Activated CD4-positive, alpha-beta T cell treated with anti-CD3 and anti-CD28 coated beads, Interleukin-2, Interleukin-6, amounts not matched to agents 100 ng/mL and 50 ng/mL, durations not matched to agents 16 hours and 8 hours (primary cell): Measurements from ENCODE around the gene DBT.
"Not testable (repeated sequence)": the region's sequence is repeated elsewhere in the genome, so short reads cannot be mapped to it uniquely, and the experiment has no call there.

Experiments used
- DNase-seq: peaks from one replicate; pipeline ENCODE4 v3.0.0-alpha.2; 2020

The DBT gene

DNA sequence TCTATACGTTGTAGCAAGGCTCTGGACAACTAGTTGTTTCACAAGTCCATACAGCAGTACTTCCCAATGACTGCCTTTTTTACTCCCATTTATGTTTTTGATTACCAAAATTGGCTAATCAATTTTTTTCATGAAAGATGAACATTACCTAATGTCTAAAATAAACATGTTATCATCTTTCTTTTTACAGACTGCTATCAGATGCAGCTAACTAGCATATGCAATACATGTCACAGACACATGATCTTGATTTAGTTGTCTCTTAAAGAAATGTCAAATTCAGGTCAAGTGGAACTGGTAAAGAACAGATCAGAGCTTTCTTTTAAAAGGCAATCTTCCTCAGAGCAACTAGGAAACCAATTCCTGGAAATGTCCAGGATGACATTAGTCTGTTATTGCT lies 630 bp upstream of the DBT start:
- no peak for DNase-seq

DNA sequence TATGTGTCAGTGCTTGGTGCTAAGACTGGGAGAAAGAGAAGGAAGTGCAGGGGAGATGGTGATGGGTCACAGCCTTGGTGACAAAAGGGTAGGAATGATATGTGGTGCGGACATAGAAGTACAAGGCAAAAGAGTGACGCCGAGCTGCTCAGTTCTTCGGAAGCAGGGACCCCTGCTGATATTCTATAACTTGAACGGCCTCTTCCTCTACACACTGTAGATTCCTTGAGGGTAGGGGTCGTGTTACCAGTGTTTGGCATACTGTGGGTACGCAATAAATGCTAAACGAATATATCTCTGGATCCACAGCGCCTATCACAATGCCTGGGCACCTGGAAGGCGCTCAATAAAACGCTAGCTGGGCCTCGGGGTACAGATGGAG lies 488 bp downstream of the DBT start:
- DNase-seq, result no peak

DNA sequence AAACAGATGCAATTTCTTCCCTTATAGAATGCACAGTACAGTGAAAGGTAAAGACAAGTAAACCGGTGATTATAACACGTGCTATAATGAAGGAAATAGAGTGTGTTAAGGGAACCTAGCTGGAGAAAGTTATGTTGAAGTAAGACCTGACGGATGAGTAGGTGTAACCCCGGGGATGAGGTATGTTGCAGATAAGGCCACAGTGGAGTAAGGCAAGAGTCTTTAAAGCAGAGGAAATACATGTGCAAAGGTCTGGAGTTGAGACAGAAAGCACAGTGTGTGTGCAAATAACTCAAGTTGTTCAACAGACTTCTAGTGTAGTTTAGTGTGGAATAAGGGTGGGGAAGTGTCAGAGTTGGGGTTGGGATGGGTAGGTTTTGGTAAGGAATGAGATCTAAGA lies 2.9 kb downstream of the DBT start:
- no peak for DNase-seq

DNA sequence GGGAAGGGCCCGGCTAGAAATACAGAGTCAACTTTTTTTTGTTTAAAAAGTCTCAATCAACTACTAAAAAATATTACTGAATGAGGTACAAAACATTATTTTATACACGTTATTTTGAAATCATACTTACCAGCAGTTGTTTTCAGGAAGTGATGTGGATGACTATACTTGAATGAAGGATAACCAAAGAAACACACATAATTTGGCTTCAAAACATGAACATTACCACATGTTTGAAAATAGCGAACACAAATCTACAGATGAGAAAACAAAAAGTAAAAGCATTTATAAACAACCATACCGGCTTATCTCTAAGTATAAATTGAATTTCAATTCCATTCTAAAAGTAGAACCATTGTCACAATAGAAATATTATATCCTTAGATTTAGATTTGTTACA lies 9.0 kb downstream of the DBT start:
- DNase-seq, result no peak

DNA sequence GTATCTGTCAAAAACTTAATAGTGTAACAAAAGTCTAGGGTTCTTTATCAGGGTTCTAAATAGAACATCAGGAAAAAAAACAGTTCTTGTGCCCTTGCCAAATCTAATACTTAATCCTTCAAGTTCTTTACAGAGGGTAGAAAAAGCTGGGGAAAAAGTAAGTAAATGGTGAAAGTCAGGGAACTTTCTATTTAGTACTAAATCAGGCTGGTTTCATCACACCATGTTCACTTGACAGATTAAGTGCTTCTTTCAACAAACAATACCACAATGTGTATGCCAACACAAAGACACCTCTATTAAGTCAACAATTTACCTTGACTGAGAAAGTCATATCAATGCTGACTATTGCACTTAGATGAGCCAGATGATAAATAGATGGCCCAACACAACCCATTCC lies 9.7 kb downstream of the DBT start:
- DNase-seq, result no peak

DNA sequence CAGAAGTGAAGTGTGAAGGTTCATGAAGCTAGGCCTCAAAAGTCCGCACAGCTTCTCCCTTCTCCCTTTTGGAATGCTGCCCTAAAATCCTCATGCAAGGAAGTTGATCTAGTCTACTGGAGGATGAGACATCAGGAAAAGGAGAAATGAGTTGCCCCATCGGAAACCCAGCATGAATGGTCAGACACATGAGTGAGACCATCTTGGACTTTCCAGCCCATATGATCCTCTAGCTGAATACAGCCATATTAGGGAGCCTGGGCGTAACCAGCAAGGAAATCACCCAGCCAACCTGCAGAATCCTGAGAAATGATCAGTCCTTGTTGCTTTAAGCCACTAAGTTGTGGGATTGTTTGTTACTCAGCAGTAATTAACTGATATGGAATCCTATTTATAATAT lies 12.5 kb downstream of the DBT start:
- DNase-seq, result no peak

DNA sequence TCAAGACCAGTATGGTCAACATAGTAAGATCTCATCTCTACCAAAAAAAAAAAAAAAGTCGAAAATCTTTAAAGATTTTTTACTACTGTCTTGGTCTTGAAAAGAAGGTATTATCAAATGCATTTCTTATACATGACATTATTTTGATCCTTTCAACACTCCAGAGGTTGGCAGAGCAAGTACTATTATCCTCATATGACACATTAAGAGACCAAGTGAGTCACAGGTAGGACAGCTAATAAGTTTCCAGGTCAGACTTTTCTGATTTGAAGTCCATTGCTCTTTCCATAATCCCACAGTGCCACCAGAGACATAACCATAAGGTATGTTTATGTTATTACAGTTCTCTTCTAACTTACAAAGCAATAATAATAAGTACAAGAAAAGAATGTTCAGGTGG lies 15.2 kb downstream of the DBT start:
- DNase-seq, result no peak

DNA sequence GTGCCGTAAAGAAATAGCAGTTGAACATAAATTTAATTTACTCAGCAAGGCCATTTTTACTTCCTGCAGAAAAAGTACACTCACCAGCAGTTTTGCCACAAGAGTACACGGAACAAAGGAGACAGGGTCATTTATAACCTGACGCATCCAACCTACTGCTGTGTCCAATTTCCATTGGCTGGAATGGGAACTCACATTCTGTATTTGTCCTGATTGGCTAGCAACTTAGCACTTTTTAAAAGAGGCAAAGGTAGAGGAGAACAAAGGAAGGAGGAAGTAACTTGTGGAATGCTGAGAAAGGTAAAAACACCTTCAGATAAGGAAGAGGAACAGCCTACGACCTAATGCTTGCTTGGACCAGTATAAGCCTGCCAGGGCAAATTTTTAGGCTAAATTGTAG lies 16.1 kb downstream of the DBT start:
- DNase-seq, result not testable (repeated sequence)

DNA sequence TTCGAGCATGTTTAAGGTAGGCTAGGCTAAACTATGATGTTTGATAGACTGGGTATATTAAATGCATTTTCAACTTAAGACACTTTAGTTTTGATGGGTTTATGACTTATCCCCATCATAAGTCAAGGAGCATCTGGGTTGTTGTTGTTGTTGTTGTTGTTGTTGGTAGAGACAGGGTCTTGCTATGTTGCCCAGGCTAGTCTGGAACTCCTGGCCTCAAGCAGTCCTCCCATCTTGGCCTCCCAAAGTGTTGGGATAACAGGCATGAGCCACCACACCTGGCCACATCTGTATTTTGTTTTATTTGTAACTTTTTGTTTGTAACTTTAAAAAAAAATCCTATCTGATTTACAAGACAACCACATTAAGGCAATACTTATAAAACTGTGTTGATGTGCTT lies 17.5 kb downstream of the DBT start:
- no peak for DNase-seq

DNA sequence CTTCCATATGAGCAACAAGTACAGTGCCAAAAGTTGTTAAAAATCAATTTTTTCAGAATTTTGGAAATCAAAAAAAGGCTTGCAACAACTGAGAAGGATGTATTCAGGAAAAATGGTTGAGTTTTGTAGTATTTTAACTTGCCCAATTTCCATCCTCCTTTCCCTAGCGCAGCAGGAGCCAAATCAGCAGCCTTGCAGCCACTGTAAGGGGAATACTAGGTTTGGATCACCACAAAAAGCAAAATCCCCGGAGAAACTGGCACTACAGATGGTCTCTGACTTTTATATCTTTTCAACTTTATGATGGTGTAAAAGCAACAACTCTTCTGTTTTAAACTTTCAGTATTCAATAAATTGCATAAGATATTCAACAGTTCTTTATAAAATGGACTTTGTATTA lies 17.9 kb downstream of the DBT start:
- DNase-seq, result no peak

DNA sequence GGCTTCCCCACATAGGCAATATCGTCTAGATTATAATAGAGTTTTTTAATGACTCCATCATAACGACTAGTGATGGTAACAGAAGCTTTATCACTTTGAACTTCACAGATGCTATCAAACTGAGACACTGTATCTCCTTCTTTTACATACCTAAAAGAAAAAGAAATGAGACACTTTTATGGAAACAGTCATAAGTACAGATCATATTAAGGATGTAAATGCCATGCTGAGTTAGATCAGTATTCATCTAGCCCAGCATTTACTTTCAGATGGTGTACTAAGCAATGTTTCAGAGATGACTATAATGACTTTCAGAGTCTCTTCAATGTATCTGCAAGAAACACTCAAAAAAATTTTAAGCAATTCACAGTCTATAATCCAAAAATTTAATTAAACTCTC lies 18.9 kb downstream of the DBT start:
- DNase-seq, result peak; percentile 67

DNA sequence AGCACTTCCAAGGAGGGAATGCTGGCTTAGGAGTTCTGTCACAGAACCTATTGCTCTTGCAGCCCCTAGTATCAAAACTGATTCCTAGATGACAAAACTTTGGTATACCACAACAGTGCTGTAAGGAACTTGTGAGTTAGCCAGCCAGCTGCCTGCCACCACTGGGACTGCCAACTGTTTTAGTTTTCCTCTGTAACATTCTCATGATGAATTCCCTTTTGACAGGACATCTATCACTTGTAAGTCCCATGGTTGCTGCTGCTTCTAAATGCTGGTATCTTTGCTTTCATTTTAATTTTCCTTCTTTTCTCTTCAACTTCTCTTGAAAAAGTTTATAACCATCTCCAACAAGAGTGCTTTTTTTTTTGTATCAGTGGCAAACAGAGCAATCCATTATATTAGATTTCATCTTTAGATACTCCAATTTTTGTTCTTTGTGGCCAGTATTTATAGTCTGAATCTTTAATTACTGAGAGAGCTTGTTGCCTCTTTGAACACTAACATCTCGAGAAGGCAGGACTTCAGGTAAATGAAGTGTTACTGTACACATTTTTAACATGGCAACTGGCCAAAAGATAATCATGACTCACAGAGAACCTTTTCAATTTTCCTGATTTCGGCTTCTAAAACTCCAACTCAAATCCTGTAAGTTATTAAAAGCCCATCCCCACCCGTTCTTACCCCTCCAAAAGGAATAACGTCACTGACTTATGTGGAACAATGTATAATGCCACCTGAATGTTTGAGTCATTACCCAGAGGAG lies 19.8 kb downstream of the DBT start:
- no peak for DNase-seq

DNA sequence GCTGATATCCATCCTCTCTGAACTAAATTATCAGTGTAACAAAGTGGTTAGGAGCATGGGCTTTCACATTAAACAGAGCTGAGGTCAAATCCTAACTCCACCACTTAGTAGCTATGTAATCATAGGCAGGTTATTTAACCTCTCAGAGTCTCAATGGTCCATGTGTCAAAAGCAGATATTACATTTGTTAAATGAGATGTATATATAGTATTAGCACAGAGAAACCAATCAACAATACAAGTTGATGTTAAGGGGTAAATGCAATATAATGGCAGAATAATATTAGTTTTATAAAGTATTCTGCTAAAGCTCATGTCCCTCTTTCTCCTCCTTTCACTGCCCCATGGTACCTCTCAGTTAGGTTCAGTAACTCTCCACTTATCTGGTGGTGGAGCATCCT lies 27.2 kb downstream of the DBT start:
- DNase-seq, result no peak

DNA sequence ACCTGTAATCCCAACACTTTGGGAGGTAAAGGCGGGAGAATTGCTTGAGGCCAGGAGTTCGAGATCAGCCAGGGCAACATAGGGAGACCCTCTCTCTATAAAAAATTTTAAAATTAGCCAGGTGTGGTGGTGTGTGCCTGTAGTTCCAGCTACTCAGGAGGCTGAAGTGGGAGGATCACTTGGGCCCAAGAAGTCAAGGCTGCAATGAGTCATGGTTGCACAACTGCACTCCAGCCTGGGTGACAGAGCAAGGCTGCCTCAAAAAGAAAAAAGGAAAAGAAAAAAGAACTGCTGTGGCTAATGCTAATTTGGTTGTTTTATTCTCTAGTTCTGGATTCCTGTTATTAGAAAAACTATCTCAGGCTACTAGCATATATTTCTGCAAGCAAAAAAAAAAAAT lies 29.8 kb downstream of the DBT start:
- DNase-seq, result peak; percentile 8

DNA sequence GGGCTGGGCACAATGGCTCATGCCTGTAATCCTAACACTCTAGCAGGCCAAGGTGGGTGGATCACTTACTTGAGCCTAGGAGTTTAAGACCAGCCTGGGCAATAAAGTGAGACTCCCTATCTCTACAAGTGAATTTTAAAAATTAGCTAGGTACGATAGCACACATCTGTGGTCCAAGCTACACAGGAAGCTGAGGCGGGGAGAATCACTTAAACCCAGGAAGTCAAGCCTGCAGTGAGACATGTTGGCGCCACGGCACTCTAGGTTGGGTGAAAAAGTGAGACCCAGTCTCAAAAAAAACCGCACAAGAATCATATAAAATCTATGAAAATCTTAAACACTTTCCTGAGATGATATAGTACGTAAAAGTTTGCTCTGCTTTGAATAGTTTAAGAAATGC lies 30.2 kb downstream of the DBT start:
- no peak for DNase-seq

DNA sequence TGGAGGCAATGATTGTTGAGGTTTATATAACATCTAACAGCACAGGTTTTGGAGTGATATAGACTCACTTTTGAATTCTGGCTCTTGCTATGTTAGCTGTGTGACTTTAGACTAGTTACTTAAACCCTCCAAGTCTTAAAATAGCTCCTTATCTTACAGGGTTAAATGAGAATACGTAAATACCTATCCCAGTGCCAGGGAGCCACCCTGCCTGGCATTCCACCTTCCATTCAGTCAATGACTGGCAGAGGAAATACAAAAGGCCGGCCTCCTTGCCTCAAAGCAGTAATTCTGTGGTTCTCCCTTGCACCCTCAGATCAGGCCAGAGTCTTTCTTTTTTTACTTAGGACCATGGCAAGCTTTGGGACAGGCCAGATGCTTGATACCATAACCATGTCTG lies 31.8 kb downstream of the DBT start:
- no peak for DNase-seq

DNA sequence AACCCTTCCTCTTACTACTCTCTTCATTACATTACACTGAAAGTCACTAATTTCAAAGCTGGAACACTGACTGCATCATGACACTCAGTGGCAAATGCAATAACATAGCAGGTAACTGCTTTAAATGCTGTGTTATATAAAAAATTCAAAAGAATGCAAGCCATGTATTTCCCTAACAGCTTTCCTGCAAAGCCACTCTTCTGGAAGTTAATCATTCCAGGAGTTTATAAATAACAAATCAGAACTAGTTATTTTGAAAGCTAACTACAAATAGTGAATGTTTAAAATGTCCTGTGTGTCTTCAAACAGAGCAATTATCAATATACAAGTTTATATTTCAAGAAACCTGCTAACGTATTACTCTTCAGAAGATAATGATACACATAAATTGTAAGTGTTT lies 34.5 kb downstream of the DBT start:
- no peak for DNase-seq

DNA sequence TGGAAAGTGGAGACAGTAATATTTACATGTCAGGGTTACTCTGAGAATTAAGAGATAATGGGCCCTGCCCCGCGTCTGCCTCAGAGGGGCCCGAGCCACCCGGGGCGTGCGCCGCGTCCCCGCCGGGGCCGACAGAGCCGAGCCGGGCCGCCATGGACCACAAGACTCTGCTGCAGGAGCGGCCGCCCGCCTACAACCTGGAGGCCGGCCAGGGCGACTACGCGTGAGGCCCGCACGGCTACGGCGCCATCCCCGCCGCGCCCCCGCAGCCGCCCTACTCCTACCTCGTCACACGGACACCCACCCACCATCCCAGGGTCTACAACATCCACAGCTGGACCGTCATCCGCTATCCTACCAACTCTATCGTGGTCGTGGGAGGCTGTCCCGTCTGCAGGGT lies 36.5 kb downstream of the DBT start:
- DNase-seq, result no peak

DNA sequence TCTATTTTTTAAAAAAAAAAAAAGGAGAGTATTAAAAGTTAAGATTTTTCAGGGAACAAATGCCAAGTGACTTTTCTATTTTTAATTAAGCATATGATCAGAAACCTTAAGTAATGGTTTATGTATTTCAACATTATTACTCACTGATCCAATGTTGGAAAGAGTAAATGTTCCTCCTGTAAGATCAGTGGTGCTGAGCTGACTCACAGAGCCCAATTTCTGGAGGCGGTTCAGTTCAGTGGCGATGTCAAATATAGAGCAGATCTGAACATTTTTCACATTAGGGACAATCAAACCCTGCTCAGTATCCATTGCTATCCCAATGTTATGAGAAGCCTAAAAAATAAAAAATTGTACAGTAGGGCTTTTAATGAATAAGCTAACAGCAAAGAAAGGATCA lies 43.3 kb downstream of the DBT start:
- DNase-seq, result no peak

DNA sequence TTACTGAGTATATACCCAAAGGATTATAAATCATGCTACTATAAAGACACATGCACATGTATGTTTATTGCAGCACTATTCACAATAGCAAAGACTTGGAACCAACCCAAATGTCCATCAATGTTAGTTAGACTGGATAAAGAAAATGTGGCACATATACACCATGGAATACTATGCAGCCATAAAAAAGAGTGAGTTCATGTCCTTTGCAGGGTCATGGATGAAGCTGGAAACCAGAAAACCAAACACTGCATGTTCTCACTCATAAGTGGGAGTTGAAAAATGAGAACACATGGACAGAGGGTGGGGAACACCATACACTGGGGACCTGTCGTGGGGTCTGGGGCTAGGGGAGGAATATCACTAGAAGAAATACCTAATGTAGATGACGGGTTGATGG lies 44.0 kb downstream of the DBT start:
- DNase-seq, result not testable (repeated sequence)

DNA sequence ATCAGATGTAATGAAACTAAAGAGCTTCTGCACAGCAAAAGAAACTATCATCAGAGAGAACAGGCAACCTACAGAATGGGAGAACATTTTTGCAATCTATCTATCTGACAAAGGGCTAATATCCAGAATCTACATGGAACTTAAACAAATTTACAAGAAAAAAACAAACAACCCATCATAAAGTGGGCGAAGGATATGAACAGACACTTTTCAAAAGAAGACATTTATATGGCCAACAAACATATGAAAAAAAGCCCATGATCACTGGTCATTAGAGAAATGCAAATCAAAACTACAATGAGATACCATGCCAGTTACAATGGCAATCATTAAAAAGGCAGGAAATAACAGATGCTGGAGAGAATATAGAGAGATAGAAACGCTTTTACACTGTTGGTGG lies 44.5 kb downstream of the DBT start:
- DNase-seq, result not testable (repeated sequence)

DNA sequence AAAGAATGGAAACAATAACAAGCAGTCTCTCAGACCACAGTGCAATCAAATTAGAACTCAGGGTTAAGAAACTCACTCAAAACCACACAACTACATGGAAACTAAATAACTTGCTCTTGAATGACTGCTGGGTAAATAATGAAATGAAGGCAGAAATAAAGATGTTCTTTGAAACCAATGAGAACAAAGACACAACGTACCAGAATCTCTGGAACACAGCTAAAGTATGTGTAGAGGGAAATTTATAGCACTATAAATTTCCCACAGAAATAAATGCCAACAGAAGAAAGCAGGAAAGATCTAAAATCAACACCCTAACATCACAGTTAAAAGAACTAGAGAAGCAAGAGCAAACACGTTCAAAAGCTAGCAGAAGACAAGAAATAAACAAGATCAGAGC lies 46.9 kb downstream of the DBT start:
- not testable (repeated sequence) for DNase-seq

DNA sequence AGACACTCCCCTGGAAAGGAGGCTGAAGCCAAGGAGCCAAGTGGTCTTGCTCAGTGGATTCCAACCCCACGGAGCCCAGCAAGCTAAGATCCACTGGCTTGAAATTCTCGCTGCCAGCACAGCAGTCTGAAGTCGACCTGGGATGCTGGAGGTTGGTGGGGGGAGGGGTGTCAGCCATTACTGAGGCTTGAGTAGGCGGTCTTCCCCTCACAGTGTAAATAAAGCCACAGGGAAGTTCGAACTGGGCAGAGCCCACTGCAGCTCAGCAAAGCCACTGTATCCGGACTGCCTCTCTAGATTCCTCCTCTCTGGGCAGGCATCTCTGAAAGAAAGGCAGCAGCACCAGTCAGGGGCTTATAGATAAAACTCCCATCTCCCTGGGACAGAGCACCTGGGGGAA lies 49.6 kb downstream of the DBT start:
- DNase-seq, result not testable (repeated sequence)

DNA sequence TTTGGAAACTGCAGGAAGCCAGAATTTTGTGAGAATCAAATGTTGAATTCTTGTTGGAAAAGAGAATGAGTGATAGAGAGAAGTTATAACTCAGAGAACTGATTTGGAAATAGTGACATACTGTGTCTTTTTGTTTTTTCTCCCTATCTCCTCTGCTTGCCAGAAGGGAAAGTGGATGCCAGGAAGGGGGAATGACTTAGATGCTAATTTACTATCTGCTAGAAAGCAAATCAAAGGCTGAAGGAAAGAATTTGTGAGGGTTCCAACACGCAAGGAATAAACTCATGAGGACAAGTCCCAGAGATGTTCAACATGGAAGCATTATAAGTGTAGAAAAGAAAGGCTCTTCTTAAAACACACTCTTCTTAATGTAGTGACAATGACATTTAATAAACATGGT lies 51.0 kb downstream of the DBT start:
- DNase-seq, result no peak

DNA sequence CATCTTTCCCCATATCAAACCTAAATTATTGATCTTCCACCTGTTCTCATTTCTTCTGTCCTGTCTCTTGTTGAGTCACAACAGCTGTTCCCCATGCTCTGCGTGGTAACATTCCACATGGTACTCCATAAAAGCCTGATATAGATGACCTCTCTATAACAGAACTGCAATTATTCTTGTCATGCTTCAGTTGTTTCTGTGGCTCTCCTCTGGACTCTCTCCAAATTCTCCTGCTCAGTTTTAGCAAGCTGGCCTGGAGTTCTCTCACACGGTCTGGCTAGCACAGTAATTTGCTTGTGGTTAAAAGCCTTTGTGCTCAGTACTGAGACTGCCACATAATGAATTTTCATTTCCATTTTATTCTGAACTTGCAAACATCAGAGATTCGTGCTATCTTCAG lies 61.0 kb downstream of the DBT start:
- DNase-seq, result no peak

DNA sequence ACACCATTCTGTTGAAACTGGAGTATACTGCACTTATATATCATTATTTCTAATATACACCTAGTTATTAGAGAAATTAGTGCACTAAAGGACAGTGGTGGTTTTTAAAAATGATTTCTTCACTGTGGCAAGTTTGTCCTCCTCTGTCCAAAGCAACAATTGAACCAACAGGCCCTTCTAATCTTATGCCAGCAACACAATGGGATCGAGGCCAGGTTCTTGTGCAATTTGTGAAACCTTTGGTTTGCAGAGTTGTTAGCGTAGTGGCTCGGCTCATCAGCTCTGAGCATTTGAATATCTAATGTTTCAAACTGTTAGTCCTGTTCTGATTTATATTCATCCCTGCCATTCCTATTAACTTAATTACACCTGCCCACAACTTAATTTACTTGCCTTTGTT lies 61.7 kb downstream of the DBT start:
- DNase-seq, result no peak
